Fibroblast of skin of right biceps (primary cell): ENCODE data around the gene DMXL1.
"Not testable (repeated sequence)": the region's sequence is repeated elsewhere in the genome, so short reads cannot be mapped to it uniquely, and the experiment has no call there.

Experiments used
- DNase-seq: peaks from one replicate; pipeline ENCODE4 v3.0.0-alpha.2; 2013

DMXL1 gene

DNA sequence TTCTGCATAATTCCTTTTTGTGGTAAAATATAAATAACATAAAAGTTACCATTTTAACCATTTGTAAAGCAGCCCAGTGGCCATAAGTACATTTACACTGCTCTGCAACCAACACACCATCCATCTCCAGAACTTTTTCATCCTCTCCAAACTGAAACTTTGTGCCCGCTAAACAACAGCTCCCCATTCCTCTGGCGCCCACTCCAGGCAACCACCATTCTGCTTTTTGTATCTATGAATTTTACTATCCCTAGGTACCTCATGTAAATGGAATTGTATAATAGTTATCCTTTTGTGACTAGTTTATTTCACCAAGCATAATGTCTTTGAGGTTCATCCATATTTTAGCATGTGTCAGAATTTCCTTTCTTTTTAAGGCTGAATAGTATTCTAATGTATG lies 141.1 kb downstream of the DMXL1 start:
- DNase-seq, result no peak

DNA sequence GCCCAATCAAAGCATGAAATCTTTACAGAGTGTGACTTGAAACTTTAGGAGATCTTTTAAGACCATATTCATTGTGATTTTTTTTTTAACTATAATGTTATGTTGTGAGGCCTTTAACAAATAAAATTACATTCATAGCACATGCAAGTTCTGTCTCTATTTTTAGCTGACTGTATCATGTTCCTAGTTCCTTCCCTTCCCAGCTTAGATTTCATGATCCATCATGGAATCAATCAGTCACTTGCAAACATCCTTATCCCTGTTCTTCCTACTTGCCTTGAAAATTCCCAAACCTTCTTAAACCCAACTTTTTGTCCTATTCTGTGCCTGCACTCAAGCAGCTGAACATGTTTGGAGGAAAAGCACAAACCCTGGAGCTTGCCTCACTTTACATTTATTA lies 141.8 kb downstream of the DMXL1 start:
- DNase-seq, result no peak

DNA sequence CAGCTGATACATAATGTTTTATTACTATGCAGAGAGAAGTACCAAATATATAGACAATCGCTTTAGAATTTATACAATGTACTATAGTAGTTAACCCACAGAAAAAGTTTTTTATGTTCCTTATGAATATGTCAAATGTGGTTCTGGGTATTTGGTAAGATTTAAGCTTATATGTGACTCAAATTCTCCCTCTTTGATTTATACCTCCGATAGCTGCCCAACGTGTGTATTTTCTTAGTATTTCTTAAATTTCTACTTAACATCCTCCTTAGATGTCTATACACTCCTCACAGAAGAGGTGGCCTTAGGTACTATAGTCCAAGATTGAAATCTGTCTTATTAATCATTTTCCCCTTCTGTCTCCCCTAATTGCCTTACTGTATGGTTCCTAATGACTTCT lies 146.3 kb downstream of the DMXL1 start:
- no peak for DNase-seq

DNA sequence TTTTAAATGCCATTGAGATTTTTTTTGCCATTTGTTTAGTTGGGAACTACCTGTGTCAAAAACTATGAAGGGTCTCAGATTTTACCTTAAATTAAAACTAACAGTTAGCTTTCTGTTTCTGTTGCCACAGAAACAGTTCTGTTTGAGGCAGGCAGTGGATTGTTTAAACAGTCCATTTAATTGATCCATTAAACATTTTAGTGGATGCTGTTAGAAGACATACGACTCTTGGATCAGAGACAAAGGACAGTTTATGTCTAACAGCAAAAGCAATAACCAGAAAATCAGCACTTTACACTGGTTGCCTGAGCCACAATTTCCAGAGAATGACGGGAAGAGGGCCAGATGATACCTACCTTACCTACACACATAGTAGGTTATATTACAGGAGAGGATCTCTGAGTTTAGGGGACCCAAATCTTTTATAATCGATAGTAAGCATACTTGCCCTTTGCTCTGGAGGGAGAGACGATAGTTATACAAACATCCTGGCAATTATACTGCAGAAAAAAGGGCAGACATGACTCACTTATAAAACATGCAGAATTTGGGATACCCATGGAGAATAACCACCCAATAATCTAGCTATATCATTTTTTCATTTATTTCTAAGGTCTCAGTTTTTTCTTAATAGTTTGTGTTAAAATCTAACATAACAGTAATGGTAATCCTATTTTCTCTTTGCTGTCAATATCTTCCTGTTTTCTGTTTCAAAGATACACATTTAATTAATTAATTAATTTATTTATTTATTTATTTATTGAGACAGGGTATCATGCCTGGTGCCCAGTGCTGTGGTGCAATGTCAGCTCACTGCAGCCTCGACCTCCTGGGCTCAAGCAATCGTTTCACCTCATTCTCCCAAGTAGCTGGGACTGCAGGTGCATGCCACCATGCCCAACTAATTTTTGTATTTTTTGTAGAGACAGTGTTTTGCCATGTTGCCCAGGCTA lies 148.2 kb downstream of the DMXL1 start:
- DNase-seq, result peak; percentile 10

DNA sequence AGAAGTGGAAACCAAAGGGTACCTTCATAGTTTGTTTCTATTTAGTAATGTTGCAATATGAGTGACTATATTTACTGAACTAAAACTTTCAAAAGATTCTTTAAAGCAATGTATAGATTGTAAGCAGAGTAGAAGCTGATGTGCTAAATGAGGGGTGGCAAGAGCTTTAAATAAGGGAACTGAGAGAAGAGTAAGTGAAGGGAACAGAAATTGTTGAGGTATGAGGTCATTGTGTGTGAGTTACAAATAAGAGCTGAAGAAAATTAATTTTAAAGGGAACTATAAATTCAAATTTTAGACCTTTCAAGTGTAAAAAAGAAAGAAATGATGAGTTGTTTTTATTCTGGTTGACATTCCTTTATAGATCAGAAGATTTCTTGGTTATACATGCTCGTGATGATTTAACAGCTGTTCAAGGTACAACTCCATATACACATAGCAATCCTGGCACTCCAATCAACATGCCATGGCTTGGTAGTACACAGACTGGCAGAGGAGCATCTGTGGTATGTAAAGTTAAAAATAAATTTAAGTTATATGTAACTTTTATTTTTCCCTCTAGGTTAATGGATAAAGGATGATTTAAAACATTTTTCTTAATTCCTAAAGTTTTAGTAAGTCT lies 149.8 kb downstream of the DMXL1 start:
- no peak for DNase-seq

DNA sequence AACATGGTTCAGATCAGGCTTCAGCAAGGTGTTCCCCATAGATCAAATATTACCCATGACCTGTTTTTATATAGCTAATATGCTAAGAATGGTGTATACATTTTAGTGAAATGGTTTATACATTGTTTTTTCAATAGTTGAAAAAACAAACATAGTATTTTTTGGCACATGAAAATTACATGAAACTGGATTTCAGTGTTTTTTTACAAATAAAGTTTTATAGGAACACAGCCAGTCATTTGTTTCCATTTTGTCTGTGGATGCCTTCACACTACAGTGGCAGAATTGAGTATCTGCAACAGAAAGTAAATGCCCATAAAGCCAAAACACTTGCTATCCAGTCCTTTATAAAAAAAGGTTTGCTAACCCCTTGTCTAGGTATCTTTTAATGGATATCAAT lies 150.4 kb downstream of the DMXL1 start:
- DNase-seq, result no peak

DNA sequence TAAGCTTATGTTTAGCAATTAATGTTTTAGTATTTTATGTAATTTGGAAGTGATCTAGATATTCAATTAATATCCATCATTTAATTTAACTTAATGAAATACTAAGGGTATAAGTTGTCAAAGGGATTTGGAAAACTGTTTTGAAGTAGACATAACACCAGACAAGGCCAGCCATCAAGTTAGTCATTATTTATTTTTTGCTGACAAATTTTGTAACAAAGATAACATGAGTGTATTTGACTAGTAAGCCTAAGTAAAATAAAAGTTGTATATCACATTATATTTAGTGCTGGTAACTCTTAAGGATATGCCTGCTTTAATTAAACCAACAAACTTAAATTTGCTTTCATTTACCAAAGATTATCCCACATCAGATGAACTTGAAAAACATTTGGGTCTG lies 159.1 kb downstream of the DMXL1 start:
- DNase-seq, result no peak

DNA sequence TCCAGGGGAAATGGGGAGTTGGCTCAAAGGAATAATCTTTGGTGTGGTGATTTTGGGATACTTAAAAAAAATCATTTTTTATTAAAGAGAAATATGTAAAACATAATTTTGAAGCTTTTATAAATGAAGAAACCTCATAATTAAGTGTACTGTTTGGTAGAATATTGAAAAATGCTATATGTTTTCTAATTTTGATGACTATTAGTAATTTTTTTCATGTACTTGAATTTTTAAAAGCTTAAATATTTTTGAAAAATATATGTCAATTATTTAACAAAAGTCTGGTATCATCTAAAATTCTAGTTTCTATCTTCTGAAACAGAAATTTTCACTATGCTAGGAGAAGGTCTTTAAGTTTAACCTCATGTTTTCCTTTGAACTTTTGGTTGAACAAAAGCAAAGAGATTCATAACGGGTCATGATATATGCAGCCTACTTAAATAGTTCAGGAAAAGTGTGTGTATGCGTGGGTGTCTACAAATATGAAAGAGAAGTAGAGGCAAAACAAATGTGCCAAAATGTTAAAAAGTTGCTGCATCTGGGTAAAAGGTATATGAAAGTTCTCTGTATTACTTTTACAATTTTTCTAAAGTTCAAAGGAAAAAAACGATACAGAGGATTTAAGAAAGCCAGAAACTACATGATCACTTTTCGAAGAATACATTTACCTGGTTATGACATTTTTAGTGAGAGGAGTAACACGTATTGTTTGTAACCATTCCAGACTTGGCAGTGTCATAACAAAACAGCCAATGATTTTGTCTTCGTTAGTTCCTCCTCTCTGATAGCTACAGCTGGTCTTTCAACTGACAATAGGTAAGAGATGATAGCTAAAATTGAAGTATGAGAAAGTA lies 167.6 kb downstream of the DMXL1 start:
- DNase-seq, result no peak

DNA sequence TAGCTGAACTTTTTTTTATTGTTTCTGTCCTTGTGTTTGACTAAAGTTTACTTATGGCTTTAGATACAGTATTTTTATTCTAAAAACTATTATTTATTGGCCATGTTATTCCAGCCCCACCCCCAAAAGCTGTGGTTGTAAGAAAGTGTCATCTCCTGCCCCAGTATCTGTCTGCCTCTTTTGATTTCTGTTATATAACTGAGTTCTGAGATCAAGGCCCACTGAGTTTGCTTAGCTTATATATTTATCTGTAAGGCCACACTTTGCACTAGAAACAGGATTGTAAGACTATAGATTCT lies 168.2 kb downstream of the DMXL1 start:
- no peak for DNase-seq

DNA sequence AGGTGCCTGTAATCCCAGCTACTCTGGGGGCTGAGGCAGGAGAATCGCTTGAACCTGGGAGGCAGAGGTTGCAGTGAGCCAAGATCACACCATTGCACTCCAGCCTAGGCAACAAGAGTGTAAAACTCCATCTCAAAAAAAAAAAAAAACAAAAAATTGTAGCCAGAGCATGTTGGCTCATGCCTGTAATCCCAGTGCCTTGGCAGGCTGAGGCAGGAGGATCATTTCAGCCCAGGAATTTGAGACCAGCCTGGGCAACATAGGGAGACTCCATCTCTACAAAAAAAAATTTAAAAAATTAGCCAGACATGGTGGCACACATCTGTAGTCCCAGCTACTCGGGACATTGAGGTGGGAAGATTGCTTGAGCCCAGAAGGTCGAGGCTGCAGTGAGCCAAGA lies 168.9 kb downstream of the DMXL1 start:
- not testable (repeated sequence) for DNase-seq

DNA sequence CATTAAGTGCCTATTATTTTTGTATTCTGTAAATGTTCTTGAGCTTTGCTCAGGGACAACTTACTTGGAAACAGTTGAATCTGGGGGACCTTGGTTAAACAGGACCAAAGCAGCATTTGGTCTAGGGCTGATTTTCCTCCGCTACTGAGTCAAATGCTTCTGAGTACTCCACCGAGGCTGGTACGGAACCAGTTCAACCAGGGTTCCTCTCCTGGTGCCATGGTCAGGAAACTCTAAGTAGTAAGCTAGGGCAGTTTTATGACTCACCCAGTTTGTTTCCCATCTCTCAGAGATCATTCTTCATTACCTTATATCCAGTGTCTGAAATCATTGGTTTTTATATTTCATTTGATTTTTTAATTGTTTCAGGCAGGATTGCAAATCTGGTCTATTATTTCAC lies 173.0 kb downstream of the DMXL1 start:
- no peak for DNase-seq

DNA sequence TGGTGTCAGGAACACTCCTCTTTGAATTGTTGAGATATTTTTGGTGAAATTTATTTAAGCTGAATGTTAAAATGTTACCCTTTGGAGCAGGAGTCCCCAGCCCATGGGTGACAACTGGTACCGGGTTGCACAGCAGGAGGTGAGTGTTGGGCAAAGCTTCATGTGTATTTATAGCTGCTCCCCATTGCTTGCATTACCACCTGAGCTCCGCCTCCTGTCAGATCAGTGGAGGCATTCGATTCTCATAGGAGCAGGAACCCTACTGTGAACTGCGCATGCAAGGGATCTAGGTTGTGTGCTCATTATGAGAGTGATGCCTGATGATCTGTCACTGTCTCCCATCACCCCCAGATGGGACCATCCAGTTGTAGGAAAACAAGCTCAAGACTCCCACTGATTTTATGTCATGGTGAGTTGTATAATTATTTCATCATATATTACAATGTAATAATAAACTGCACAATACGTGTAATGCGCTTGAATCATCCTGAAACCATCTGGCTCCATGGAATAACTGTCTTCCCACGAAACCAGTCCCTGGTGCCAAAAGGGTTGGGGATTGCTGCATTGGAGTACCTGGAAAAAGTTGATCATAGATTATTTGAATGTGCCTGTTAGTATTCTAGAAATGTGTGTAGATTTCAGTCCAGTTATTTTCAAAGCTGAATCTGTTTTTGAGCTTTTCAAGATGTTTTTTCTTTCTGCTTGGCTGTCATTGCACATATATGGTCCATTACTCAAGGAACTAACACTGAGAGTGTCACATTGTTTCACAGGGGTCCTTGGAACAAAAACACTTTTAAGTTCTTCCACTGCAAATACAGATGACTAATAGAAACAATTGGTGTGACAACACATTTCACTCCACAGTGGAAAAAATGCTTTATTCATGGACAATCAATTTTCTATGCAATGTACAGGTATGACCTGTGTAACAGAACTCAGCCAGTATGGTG lies 180.3 kb downstream of the DMXL1 start:
- DNase-seq, result peak; percentile 68

DNA sequence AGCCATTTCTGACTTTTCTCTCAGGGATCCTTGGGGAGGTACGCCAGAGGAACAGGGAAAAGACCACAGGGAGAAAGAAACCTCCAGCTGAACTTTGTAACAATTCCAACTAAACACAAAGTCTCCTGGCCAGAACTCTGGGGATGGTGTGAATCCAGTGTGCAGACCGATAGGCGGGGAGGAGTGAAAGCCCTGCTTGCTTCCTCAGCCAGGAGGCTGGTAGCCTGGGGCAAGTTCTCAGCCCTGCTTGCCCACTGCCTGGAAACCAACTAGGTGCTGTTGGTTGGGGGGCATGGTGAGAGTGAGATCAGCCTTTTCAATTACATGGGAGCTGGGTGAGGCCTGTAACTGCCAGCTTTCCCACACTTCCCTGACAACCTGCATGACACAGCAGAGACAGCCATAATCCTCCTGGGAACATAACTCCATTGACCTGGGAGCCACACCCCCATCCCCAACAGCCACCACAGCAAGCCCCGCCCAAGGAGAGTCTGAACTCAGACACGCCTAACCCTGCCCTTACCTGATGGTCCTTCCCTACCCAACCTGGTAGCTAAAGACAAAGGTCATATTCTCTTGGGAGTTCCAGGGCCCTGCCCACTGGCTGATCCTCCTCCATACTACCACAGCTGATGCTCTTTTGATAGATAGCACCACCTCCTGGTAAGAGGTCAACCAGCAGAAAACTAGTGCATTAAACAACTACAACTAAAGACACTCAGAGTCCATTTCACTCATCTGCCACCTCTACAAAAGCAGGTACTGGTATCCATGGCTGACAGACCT lies 184.9 kb downstream of the DMXL1 start:
- no peak for DNase-seq

DNA sequence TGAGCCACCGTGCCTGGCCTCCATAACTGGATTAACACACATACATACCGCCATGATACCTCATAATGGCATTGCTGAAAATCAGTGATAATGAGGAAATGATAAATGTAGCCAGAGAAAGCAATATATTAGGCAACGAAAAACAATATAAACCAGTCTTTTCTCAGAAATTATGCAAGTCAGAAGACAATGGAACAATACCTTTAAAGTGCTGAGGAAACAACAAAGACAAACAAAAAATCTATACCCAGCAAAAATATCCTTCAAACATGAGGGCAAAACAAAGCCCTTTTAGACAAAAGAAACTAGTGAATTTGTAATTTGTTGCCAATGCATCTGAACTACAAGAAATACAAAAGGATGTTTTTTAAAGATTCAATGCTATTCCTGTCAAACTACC lies 186.7 kb downstream of the DMXL1 start:
- DNase-seq, result no peak

DNA sequence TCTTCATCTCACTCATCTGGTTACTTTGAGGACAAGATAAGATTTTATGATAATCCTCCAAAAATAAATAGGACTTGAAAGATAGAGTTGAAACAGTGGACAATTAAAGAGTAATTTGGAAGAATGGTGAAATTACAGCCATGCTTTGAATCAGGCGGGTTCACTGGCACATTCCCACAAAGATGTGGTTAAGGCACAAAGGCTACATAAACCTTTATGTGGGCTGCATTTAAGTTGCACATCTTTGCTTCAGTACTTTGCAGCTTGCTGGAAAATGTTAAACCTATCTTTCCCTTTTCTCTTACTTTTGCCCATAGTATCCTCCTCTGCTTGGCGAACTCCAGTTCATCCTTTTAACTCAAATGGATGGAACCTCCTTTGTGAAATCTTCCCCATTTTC lies 192.8 kb downstream of the DMXL1 start:
- no peak for DNase-seq

DNA sequence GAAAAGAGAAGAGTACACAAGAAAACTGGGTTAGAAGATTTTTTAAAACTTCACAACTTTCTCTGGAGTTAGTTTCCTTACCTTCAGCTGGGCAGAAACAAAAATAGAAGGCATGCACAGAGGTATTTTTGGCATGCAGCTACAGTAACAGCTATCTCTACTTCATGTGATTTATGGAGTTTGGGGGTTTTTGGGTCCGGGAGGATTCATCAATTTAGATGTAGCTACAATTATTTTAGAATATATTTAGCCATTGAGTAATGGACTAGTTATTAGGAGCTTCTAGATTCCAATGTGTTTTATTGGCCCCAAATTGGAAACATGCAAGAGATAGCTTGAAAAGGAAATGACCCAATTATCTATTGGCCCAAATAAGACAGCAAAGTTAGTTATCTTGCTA lies 193.3 kb downstream of the DMXL1 start:
- DNase-seq, result peak; percentile 46

DNA sequence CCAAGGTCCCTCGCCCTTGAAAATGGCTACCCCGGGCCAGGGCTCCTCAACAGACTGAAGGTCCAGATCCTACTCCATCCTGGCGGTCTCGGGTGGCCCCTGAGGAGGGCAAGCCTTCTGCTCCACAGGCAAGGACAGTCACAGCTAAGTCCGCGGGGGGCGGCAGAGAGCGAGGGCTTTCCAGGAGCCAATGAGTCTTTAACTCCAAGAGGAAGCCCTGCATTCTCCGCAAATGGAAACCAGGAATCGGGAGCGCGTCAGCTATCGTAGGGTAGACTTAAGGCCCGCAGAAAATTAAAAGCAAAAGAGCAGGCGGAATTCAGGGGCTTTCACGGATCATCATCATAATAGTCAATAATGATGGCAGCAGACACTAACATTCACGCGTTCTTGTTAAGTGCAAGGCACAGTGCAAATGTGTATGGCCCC lies 197.1 kb downstream of the DMXL1 start:
- peak; percentile 94 for DNase-seq

DNA sequence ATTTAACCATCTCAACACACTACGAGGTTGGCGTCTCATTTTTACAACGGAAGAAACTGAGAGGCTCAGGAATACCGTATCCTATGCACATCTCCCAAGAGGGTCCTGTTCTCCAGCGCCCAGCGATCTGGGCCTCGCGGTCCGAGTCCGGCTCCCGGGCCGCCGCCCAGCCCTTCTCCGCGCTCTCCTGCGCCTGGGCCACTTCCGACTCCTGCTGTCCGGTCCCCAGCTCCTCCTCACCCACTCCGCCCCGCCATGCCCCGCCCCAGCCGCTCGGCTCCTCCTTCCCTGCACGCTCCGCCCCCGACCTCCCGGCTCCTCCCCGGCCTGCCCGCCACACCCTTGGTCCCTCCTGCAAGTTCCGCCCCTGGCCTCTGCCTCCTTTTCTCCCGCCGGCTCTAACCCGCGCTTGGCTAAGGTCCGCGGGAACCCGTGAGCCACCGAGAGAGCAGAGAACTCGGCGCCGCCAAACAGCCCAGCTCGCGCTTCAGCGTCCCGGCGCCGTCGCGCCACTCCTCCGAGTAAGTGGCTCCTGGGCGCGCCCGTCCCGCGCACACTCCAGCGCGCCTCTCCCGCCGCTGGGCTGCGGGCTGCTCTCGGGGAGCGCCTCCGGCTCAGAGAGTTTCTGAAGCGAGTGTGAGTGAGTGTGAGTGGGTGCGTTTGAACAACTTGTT lies 197.6 kb downstream of the DMXL1 start:
- peak; percentile 92 for DNase-seq

DNA sequence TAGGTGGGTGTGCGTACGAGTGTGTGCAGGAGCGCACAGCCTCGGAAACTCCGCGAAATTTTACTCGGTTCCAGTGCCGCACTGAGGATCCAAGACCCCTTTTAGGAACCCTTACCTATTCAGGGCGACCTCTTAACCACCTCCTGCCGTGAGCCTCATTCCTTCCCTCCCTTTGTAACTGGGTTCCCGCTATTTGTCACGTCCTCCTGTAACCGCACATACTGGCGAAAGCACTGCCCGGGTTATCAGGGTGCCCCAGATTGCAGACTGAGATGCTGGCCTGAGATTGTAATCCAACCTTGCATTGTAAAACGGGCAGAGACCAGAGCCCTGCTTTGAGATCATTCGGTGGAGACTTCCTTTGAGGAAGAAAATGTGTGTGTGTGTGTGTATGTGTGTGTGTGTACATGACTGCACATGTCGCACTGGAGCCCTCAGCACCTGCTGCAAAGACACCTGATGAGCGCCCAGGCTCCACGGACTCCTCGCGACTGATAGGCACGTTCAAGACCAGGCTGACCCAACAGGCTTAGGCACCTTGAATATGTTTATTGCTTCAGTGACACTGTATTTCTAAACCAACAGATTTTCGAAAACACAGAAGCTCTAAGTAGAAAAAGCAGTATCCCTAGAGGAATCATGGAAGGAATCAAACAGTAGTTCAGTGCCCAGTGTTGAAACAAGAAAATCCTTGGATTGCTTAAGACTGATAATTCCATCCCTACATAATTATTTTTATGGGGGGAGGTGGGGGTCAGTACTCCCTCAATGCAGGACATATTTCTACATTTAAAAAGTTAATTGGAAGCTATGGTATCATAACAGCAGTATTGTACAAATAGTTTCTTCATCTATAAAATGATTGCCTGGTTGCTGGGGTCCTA lies 198.4 kb downstream of the DMXL1 start:
- peak; percentile 22 for DNase-seq

DNA sequence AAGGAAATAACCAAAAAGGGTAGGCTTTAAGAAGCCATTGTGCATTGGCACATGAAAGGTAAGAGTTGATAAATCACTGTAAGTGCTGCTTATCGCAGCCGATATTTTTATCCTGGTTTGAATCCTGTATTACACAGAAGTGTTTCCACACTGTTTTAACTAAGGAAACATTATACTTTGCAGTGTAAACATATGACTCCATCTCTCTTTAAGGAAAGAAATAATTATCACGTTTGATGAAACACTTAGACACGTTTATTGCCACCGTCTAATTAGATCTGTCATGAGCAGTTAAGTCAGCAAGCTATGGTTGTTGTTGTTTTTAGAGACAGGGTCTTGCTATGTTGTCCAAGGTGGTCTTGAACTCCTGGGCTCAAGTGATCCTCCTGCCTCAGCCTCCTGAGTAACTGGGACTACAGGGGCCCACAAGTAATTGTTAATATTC lies 199.3 kb downstream of the DMXL1 start:
- DNase-seq, result no peak
